Measurements from ENCODE around the gene TAX1BP1.

Gene TAX1BP1

GRCh38 chr7:27739909-27740448 is at the start of gene TAX1BP1:
Gene TAX1BP1, plus strand, starts transcription at chr7:27740162. Its CDS starts 8,363 bp downstream, at chr7:27748525.
- peak within 1 kb of the TSS; percentile 98 for H3K4me3 ChIP-seq (ENCODE audit: low read depth, low read length)
- DNase-seq (ENCODE audit: low read depth) = peak; percentile 80

DNA sequence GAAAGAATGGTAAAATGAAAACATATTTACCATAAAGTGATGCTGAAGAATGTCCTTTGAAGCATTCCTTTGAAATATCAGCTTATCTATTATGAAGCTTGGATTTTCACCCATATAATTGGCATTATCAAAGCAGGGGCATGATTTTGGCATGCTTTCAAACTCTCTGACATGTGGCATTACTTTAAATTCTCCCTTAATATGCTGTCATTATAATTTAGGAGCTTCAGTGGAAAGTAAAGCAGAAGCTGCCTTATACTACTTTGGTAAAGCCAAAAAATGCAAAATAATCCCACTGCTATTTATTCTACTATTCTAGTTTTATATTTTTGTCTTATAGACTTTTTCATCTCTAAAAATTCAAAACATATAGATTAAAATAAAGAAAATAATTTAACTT is 49.3 kb upstream of the TAX1BP1 start:
- no peak overlapping the region for H3K4me3 ChIP-seq (ENCODE audit: low read depth, low read length)
- no peak for DNase-seq (ENCODE audit: low read depth)

DNA sequence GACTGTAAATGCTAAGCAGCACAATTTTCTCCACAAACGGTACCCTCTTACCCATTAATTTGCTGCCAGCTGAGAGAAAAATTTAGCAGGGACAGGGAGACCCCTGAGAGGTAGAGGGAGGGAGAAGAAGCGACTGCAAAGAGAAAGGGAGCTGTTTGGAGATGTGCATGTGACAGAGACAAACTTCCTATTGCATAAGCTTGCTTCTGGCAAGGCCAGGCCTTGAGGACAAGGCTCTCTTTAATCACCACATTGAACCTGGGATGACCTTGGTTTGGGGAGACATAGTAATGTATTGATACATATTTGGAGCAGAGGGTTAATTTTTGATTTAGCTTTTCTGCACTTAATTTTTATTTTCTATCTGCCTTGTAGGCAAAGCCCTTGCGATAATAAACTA is 46.2 kb upstream of the TAX1BP1 start:
- H3K4me3 ChIP-seq (ENCODE audit: low read depth, low read length) = no peak overlapping the region
- no peak for DNase-seq (ENCODE audit: low read depth)

DNA sequence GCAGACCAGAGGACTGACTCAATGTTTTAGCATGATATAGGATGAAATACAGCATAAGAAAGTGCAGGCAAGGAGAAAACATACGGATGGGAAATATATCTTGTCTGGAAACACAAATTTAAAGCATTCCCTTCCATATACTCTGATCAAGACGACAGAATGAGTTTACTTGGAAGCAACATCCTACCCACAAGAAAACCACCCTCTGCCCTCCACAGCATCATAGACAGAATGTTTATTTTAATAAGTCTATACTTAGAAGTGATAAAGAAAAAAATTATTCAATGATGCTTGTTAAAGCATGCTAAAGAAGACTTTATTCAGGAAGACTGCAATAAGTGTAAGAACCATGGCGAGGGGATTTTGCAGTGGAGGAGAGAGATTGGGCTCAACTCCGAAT is 44.9 kb upstream of the TAX1BP1 start:
- no peak for DNase-seq (ENCODE audit: low read depth)

GRCh38 chr7:27697861-27698430 is 42.0 kb upstream of the TAX1BP1 start:
- no peak overlapping the region for H3K4me3 ChIP-seq (ENCODE audit: low read depth, low read length)
- DNase-seq (ENCODE audit: low read depth) = no peak

More for the DNA sequence above, 44.9 kb upstream of the TAX1BP1 start:
- no peak overlapping the region for H3K4me3 ChIP-seq (ENCODE audit: low read depth, low read length)

DNA sequence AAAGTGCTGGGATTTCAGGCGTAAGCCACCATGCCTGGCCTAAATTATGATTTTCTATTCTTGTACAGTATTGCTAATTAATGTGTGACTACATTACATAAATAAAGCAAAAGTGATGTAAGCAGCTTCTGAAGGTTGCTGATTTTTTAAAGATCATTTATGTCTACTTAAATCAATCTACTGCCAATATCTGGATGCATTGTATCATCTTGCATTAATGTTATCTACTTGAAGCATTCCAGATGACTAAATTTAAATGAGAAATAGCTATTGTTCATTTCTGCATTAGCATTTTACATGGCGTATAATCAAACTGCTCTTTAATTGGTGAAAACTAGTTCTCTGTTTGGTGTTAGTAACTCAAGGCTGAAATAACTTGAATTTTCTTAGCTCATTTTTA is 40.2 kb upstream of the TAX1BP1 start:
- no peak overlapping the region for H3K4me3 ChIP-seq (ENCODE audit: low read depth, low read length)
- no peak for DNase-seq (ENCODE audit: low read depth)

- DNase-seq (ENCODE audit: low read depth) = no peak
- no peak overlapping the region for H3K4me3 ChIP-seq (ENCODE audit: low read depth, low read length)
These were observed 39.5 kb upstream of the TAX1BP1 start for GRCh38 chr7:27700501-27700900.

GRCh38 chr7:27703181-27703580 is 36.8 kb upstream of the TAX1BP1 start:
- no peak overlapping the region for H3K4me3 ChIP-seq (ENCODE audit: low read depth, low read length)
- DNase-seq (ENCODE audit: low read depth) = no peak

- no peak for DNase-seq (ENCODE audit: low read depth)
- no peak overlapping the region for H3K4me3 ChIP-seq (ENCODE audit: low read depth, low read length)
These were observed 35.4 kb upstream of the TAX1BP1 start for GRCh38 chr7:27704422-27705199.

GRCh38 chr7:27705200-27705594 is 34.8 kb upstream of the TAX1BP1 start:
- H3K4me3 ChIP-seq (ENCODE audit: low read depth, low read length) = no peak overlapping the region
- no peak for DNase-seq (ENCODE audit: low read depth)

GRCh38 chr7:27708485-27708884 is 31.5 kb upstream of the TAX1BP1 start:
- DNase-seq (ENCODE audit: low read depth) = no peak
- no peak overlapping the region for H3K4me3 ChIP-seq (ENCODE audit: low read depth, low read length)

- no peak overlapping the region for H3K4me3 ChIP-seq (ENCODE audit: low read depth, low read length)
- DNase-seq (ENCODE audit: low read depth) = no peak
These were observed 30.6 kb upstream of the TAX1BP1 start for GRCh38 chr7:27709137-27710075.

GRCh38 chr7:27712217-27712616 is 27.7 kb upstream of the TAX1BP1 start:
- DNase-seq (ENCODE audit: low read depth) = no peak
- H3K4me3 ChIP-seq (ENCODE audit: low read depth, low read length) = no peak overlapping the region

DNA sequence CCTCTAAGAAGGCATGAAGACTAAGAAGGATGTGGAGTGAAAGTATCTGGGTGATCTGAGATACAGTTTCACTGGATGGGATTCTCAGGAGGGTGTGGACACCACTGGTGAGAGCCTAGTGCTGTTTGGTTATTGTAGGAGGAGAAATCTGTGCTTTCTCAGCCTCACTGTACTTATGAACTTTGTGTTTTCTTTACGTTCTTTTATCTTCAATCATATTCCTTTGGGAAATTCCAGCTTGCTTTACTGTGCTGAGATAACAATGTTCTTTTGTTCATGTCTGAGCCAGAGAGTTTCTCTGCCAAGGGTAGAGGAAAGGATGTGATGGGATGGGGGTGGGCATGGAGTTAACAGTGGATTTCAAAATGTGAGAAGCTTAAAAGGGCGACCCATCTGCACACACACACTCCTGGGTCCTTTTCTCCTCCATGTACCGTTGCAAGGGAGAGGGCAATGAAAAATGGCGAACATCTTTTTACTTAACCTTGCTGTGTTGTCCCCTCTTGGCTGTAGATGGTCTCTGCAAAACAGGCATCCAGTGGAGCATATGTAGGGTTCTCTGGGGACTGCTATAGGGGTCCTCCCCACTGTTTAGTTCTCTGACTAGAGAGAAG is 25.0 kb upstream of the TAX1BP1 start:
- DNase-seq (ENCODE audit: low read depth) = peak; percentile 38
- no peak overlapping the region for H3K4me3 ChIP-seq (ENCODE audit: low read depth, low read length)

GRCh38 chr7:27723085-27723484 is 16.9 kb upstream of the TAX1BP1 start:
- H3K4me3 ChIP-seq (ENCODE audit: low read depth, low read length) = no peak overlapping the region
- no peak for DNase-seq (ENCODE audit: low read depth)

GRCh38 chr7:27727058-27727457 is 12.9 kb upstream of the TAX1BP1 start:
- no peak overlapping the region for H3K4me3 ChIP-seq (ENCODE audit: low read depth, low read length)
- no peak for DNase-seq (ENCODE audit: low read depth)

DNA sequence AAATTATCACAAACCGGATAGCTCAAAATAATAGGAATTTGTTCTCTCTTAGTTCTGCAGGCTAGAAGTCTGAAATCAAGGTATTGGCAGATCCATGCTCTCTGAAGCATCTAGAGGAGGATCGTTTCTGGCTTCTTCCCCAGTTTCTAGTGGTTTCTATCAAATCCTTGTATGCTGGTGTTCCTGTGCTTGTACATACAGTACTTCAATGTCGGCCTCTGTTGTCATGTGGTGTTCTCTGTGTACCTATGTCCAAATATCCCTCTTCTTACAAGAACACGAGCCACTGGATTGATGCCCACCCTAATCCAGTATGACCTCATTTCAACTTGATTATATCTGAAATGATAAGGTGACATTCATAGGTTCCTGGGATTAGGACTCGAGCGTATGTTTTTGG is 9.8 kb upstream of the TAX1BP1 start:
- no peak for DNase-seq (ENCODE audit: low read depth)
- no peak overlapping the region for H3K4me3 ChIP-seq (ENCODE audit: low read depth, low read length)

DNA sequence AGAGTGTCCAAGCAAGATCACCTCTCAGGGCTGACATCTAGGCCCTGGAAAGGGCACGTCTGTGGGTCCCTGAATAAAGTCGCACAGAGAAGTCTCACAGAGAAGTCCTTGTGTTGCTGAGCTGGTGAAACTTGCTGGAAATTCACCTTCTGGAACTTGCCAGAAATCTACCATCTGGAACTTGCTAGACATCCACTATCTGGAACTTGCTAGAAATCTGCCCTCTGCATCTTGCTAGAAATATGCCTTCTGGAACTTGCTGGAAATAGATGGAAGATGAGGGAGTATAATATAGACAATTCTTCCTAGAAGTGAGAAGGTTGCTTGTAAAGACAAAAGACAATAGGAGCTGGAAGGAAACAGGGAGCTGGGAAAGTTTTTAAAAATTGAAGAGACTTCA is 5.4 kb upstream of the TAX1BP1 start:
- DNase-seq (ENCODE audit: low read depth) = no peak
- no peak overlapping the region for H3K4me3 ChIP-seq (ENCODE audit: low read depth, low read length)

GRCh38 chr7:27735165-27735564 is 4.8 kb upstream of the TAX1BP1 start:
- H3K4me3 ChIP-seq (ENCODE audit: low read depth, low read length) = no peak overlapping the region
- no peak for DNase-seq (ENCODE audit: low read depth)

GRCh38 chr7:27735831-27736230 is 4.1 kb upstream of the TAX1BP1 start:
- DNase-seq (ENCODE audit: low read depth) = no peak
- no peak overlapping the region for H3K4me3 ChIP-seq (ENCODE audit: low read depth, low read length)

Measured in skeletal muscle cell (primary cell).